BJ (cell line): ENCODE measurements around the gene RIMS3. TPM values are rescaled to one million over a fixed set of nuclear protein-coding genes. Genes with fewer than 3 reads are reported as not detected.

ENCODE experiments used
- CTCF ChIA-PET: fragments of 350-600 bp; formaldehyde crosslinking; extraction: SDS; loops from one replicate; lab custom pipeline; 2021; ENCODE audit warnings: antibody characterized with exemption, inconsistent platforms; lab: Yijun Ruan, JAX
- POLR2A ChIA-PET: fragments of 300-600 bp; sonication (Branson Sonifier 250); formaldehyde crosslinking; extraction: SDS; loops from one replicate; lab custom pipeline; 2021; ENCODE audit warnings: antibody characterized with exemption; lab: Charles Lee
- DNase-seq: peaks from one replicate; pipeline ENCODE4 v3.0.0-alpha.2; 2011; ENCODE audit warnings: low read depth
- H3K27me3 ChIP-seq: 2 replicates; pipeline ENCODE4 v1.6.0; 2011; ENCODE audit warnings: low read length; ENCODE audit not compliant: control insufficient read depth, insufficient read depth
- H3K36me3 ChIP-seq: 2 replicates; pipeline ENCODE4 v1.5.1; 2011; ENCODE audit warnings: low read length; ENCODE audit not compliant: control insufficient read depth, insufficient read depth
- H3K4me3 ChIP-seq: 2 replicates; pipeline ENCODE4 v1.5.1; 2011; ENCODE audit warnings: low read depth, mild to moderate bottlenecking, control low read depth, low read length
- polyA plus RNA-seq: library from polyadenylated mRNA; depleted of rRNA; stranded (reverse); fragments of >200 nt; gene quantifications from 2 replicates; pipeline ENCODE4 v1.2.3, GENCODE V29; 2011
- TF ChIP-seq, protein P1 (sequence below): IDR thresholded peaks from 2 replicates; pipeline ENCODE4 v1.5.1; 2011; ENCODE audit warnings: low read depth, mild to moderate bottlenecking, control low read depth, inconsistent platforms, low read length, moderate library complexity; ENCODE audit not compliant: insufficient read depth

Gene RIMS3
- polyA plus RNA-seq, 1 experiment: 0.59 TPM

DNA sequence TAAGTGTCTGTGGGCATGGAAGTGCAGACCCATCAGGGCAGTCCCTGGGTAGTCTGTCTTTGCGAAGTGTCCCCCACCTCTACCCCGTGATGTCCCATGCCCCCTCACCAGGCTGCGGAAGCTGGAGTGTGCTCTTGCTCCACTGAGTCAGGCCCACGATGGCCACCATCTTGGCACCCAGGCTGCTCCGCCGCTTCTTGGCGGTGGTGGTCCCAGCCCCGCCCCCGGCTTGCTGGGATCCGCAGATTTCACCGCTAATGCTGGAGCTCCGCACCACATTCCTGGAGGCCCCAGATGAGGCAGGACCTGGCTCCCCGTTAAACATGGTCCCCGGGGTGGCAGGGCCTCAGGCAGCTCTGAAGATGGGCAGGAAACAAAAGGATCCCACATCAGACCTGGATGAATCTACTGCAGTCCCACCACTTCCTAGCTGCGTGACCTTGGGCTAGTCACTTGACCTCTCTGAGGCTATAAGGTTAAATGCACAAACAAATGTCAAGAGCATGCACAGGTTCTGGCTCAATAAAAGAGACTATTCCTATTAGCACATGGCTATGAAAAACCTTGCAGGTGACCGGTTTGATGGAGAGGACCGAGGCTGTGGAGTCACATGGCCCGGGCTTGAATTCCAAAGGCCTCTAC lies 23.8 kb downstream of the RIMS3 start:
- Histone ChIP-seq H3K4me3 (no peak overlapping the region), H3K27me3 (peaks cover 8% of the 10 kb centered on the region), H3K36me3 (no peaks in the 10 kb centered on the region)
- ChIA-PET POLR2A (no interaction called here), CTCF (interaction anchor here (0.7 kb wide), 1 partner anchor 209 kb away, joined by 3 read pairs; no protein-coding TSS in a partner anchor)
- TF ChIP-seq, protein P1, sequence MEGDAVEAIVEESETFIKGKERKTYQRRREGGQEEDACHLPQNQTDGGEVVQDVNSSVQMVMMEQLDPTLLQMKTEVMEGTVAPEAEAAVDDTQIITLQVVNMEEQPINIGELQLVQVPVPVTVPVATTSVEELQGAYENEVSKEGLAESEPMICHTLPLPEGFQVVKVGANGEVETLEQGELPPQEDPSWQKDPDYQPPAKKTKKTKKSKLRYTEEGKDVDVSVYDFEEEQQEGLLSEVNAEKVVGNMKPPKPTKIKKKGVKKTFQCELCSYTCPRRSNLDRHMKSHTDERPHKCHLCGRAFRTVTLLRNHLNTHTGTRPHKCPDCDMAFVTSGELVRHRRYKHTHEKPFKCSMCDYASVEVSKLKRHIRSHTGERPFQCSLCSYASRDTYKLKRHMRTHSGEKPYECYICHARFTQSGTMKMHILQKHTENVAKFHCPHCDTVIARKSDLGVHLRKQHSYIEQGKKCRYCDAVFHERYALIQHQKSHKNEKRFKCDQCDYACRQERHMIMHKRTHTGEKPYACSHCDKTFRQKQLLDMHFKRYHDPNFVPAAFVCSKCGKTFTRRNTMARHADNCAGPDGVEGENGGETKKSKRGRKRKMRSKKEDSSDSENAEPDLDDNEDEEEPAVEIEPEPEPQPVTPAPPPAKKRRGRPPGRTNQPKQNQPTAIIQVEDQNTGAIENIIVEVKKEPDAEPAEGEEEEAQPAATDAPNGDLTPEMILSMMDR: no peak
- no peak for DNase-seq

DNA sequence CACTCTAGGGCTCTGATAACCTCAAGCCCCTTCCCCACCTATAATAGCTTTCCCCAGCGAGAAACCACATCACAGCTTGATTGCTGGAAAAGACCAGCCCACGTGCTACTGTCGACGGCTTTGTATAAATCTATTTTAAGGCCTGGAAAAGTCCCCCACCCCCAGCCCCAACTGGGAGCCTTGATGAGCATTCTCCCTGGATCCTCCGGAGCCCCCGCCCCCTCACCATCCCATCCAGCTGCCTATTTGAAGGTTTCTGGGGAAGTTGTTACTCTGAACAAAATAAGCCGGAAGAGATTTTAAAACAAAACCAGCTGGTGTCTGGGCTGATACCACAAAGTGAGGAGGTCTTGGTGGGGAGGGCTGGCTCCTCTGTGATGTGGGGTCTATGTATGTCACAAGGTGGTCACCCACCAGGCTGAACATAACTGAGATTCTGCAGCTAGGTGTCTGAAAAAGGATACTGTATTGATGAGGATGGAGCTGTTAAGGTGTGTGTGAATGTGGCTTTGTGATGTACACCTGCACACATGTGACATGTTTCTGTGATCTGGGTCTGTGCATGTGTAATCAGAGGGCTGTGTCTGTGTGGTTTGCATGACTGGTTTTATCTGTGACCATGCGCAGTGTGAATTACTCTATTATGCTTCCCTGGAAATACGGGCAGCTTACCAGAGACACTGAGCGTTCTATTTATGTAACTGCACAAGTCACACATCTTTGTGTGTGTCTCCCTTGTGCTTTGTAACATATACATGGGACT lies 25.0 kb downstream of the RIMS3 start:
- H3K4me3 ChIP-seq: no peak overlapping the region
- no peak for DNase-seq
- TF ChIP-seq, protein P1: no peak
- H3K36me3 ChIP-seq: no peaks in the 10 kb centered on the region
- ChIA-PET POLR2A (no interaction called here), CTCF (interaction anchor here (0.6 to 1.8 kb wide), 6 partner anchors 9 to 635 kb away, joined by 3 to 5 read pairs (median 3); no protein-coding TSS in a partner anchor)
- peaks cover 8% of the 10 kb centered on the region for H3K27me3 ChIP-seq

DNA sequence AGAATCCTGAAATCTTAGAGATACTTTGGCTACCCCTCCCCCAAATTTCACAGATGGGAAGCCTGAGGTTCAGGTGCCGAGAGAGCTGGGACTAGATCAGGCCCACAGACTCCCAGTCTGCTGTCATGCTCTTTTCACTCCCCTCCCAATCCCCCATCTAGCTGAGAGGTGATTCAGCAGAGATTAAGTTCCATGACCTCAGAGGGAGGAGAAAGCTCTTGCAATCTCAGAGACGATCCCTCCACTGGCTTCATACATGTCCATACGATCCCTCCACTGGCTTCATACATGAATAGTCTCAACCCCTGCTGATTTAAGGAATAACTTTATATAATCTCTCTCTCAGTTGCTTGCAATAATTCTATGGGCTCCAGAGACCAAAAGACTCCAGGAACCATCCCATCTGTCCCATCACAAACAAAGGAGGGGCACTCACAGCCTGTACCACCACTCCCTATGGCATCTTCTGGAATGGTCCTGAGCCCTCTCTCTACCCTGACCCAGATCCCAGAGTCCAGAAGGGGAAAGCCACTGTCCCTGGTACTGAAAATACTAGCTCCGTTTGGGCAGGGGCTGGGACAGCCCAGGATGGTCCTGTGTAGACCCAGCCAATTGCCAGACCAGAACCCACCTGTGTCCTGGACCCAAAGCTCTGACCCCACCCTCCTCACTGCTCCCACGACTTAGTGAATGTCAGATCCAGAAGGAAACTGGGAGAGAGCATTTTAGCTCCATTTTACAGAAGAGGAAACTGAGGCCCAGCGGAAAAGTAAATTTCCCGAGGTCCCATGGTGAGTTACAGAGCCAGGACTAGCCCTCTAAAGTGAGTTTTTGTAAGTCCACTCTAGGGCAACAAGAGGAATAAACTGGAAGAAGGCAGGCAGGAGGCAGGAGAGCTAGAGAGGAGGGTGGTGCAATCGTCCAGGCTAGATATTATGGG lies 27.1 kb downstream of the RIMS3 start:
- H3K36me3 ChIP-seq: no peaks in the 10 kb centered on the region
- TF ChIP-seq, protein P1: no peak
- CTCF ChIA-PET: no interaction called here
- POLR2A ChIA-PET: no interaction called here
- no peak for DNase-seq
- peaks cover 6% of the 10 kb centered on the region for H3K27me3 ChIP-seq
- no peak overlapping the region for H3K4me3 ChIP-seq

DNA sequence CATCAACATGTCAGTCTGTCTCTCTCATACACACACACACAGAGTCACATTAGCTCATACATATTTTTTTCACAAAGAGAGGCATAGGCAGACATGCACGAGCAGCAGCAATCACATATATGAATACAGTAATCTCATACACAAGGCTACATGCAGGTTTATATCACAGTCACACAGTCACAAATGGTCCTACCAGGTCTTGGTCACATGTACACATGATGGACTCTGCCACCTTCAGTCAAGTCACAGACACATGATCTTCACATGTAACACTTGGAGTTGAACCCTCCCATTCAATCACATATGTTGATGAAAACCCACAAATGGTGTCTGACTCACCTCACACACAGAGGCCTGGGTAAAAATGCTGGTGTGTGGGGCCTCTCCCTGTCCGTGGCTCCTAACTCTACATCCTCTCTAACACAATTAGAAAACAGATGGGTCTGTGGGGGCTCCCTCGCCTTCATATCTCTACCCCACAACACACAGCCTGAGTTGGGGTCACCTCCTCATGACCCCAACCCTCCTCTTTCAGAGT lies 27.9 kb downstream of the RIMS3 start:
- Histone ChIP-seq H3K27me3 (peaks cover 6% of the 10 kb centered on the region), H3K4me3 (no peak overlapping the region), H3K36me3 (no peaks in the 10 kb centered on the region)
- ChIA-PET POLR2A (no interaction called here), CTCF (no interaction called here)
- no peak for DNase-seq
- TF ChIP-seq, protein P1: no peak
